ENCODE data around the gene MAMLD1. TPM values are rescaled to one million over a fixed set of nuclear protein-coding genes. Genes with fewer than 3 reads are reported as not detected.

The MAMLD1 gene
- total RNA-seq, 1 donor from 2014 or later: 7.0 TPM

DNA sequence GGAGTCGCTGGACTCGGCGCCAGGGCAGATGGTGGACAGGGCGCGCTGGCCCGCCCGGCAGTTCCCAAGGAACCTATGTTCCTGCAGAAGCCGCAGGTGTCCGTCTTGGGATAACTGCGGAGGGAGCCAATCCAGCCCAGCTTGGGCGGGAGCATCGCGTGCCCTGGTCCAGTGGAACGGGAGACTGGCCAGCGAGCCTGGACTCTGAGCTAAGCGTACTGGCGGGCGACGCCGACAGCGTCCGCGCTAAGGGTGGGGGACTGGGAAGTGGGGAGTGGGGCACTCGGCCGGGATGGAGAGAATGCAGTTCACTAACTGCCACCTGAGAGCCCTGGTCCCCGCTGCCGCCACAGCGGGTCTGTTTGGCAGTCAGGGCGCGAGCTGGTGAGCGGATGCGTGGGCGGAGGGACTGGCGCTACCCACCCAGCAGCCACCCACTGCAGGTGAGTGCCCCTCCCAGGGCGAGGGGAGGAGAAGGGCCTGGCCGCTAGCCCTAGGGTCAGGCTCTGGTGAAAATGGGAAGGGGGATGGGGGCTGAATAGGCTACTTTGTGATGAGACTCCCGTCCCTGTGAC lies 1.3 kb upstream of the MAMLD1 start:
- peaks cover 49% of the 10 kb centered on the region for H3K27me3 Mint-ChIP-seq
- no peaks in the 10 kb centered on the region for H3K4me1 Mint-ChIP-seq (ENCODE audit: unreplicated experiment)
- no peaks in the 10 kb centered on the region for H3K9me3 Mint-ChIP-seq
- H3K36me3 Mint-ChIP-seq: no peaks in the 10 kb centered on the region
- DNase-seq (ENCODE audit: extremely low spot score, unreplicated experiment): peak; percentile 62
- TF ChIP-seq, protein P1, sequence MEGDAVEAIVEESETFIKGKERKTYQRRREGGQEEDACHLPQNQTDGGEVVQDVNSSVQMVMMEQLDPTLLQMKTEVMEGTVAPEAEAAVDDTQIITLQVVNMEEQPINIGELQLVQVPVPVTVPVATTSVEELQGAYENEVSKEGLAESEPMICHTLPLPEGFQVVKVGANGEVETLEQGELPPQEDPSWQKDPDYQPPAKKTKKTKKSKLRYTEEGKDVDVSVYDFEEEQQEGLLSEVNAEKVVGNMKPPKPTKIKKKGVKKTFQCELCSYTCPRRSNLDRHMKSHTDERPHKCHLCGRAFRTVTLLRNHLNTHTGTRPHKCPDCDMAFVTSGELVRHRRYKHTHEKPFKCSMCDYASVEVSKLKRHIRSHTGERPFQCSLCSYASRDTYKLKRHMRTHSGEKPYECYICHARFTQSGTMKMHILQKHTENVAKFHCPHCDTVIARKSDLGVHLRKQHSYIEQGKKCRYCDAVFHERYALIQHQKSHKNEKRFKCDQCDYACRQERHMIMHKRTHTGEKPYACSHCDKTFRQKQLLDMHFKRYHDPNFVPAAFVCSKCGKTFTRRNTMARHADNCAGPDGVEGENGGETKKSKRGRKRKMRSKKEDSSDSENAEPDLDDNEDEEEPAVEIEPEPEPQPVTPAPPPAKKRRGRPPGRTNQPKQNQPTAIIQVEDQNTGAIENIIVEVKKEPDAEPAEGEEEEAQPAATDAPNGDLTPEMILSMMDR (conservative IDR thresholded peaks at IDR 0.05): no peak
- peak overlapping the region; percentile 31 for H3K27ac Mint-ChIP-seq
- H3K4me3 Mint-ChIP-seq: peak overlapping the region; percentile 85

DNA sequence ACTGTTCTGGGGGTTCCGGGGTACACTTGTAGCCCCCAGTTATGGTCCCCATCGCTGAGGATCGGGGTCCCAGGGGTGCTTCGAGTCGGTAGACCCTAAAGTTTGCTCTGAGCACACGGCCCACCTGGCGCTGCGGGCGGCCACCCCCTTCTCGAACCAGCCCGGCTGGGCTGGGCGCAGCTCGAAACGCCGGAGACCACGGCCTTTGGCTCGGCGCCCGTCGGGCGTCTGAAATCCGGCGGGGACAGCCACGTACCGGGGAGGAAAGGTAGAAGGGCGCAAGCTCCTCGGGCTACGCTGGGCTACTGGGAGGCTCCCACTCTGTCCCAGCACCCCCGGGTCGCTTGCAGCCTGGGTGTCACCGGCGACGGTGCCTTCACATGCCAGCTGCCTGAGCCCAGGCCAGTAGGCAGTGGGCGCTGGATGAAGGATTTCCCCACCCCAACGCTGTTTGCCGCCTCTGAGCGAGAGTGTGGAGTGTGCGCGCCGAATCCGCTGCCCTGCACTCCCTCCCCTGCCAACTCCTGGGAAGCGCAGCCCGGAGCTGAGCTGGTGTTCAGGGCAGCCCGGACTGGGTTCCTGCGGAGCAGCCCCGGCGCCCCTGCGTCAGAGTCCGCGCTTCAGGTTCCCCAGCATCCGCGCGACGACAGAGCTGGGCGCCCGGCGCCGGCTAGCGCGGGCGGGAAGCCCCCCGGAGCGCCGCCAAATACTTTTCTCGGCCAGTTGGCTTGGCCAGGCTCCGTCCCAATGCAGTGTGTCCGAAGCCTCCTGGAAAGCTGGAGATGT lies 637 bp downstream of the MAMLD1 start:
- H3K27me3 Mint-ChIP-seq: peaks cover 48% of the 10 kb centered on the region
- peak overlapping the region; percentile 73 for H3K4me3 Mint-ChIP-seq

GRCh38 chrX:150364347-150365050 lies 1.4 kb downstream of the MAMLD1 start:
- Mint-ChIP-seq H3K27ac (no peak overlapping the region), H3K4me3 (peak overlapping the region; percentile 73), H3K27me3 (peaks cover 43% of the 10 kb centered on the region), H3K4me1 (ENCODE audit: unreplicated experiment) (no peaks in the 10 kb centered on the region), H3K36me3 (no peaks in the 10 kb centered on the region), H3K9me3 (no peaks in the 10 kb centered on the region)
- TF ChIP-seq, protein P1 (conservative IDR thresholded peaks at IDR 0.05): no peak
- DNase-seq (ENCODE audit: extremely low spot score, unreplicated experiment): no peak

More for the DNA sequence above, 637 bp downstream of the MAMLD1 start:
- no peaks in the 10 kb centered on the region for H3K9me3 Mint-ChIP-seq
- no peak for DNase-seq (ENCODE audit: extremely low spot score, unreplicated experiment)
- H3K4me1 Mint-ChIP-seq (ENCODE audit: unreplicated experiment): no peaks in the 10 kb centered on the region
- H3K27ac Mint-ChIP-seq: no peak overlapping the region
- H3K36me3 Mint-ChIP-seq: no peaks in the 10 kb centered on the region
- TF ChIP-seq, protein P1 (conservative IDR thresholded peaks at IDR 0.05): no peak

DNA sequence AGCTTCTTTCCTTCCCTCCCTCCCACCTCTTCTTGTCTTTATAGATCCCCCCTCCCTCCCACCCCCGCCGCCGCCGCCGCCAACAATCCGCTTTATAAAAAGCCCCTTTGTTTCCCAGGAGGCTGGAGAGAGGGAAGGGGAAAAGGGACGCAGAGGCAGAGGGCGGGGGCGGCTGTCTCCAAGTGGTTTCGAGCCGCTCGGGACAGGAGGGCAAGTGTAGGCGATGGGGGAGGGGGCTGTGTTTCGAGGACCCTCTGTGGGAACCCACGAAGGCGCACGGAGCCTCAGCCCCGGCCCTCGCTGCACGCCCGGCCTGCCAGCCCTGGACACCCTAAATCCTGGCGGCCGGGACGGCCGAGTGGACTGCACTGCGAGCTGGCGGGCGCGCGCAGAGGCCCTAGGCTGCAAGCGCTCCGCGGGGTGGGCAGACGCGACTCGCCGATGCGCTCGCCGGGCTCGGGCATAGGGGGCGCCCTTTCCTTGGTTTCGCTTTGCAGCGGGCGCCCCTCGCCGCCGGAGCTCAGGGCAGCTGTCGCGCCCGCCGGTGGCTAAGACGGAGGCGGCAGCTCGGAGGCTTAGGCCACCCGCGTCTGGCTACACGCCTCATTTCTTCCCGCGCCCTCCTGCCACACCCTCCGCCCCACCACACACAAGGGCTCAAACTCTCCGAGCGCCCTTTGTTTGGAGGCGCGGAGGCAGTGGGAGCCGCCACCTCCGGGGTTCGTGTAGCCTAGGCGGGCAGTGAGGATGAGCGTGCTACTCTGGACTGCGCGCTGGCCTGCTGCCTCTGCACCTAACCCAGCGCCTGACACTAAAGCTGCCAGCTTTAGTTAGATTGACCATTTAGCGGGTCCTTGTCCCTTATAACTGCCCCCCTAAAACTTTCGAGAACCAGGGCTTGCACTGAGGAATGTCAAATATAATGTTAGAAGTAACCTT lies 2.2 kb downstream of the MAMLD1 start:
- Mint-ChIP-seq H3K27ac (peak overlapping the region; percentile 46), H3K36me3 (no peaks in the 10 kb centered on the region), H3K4me3 (peak overlapping the region; percentile 86), H3K9me3 (no peaks in the 10 kb centered on the region), H3K27me3 (peaks cover 35% of the 10 kb centered on the region), H3K4me1 (ENCODE audit: unreplicated experiment) (no peaks in the 10 kb centered on the region)
- TF ChIP-seq, protein P1 (conservative IDR thresholded peaks at IDR 0.05): peak; percentile 78
- DNase-seq (ENCODE audit: extremely low spot score, unreplicated experiment): peak; percentile 84

Data from type B pancreatic cell (in vitro differentiated cells).